MM.1S (cell line): Measurements from ENCODE around the gene FFAR2.

Experiments
- DNase-seq: peaks from one replicate; pipeline ENCODE4 v3.0.0-alpha.2; 2015
- H2AFZ ChIP-seq: fragments of 300-600 bp; sonication (generic); 2 replicates; pipeline ENCODE4 v1.6.0; 2016; ENCODE audit warnings: antibody characterized with exemption, low read length
- H3F3A ChIP-seq: fragments of 300-600 bp; sonication (generic); 2 replicates; pipeline ENCODE4 v1.6.1; 2016; ENCODE audit warnings: mild to moderate bottlenecking, antibody characterized with exemption, low read length, moderate library complexity, mixed read lengths; ENCODE audit not compliant: insufficient read depth
- H3K27ac ChIP-seq: fragments of 300-600 bp; sonication (generic); 2 replicates; pipeline ENCODE4 v1.5.1; 2016; ENCODE audit warnings: mild to moderate bottlenecking, low read length
- H3K27me3 ChIP-seq: fragments of 300-600 bp; sonication (generic); replicated peaks from 2 replicates; pipeline ENCODE4 v1.6.0; 2016; ENCODE audit warnings: low read length; ENCODE audit not compliant: insufficient read depth
- H3K36me3 ChIP-seq: fragments of 300-600 bp; sonication (generic); replicated peaks from 2 replicates; pipeline ENCODE4 v1.6.1; 2016; ENCODE audit warnings: mild to moderate bottlenecking, low read length, mixed read lengths; ENCODE audit not compliant: insufficient read depth
- H3K4me1 ChIP-seq: fragments of 300-600 bp; sonication (generic); 2 replicates; pipeline ENCODE4 v1.6.1; 2016; ENCODE audit warnings: low read length, mixed read lengths
- H3K4me2 ChIP-seq: fragments of 300-600 bp; sonication (generic); 2 replicates; pipeline ENCODE4 v1.6.0; 2016; ENCODE audit warnings: low read depth, low read length
- H3K4me3 ChIP-seq: fragments of 300-600 bp; sonication (generic); 2 replicates; pipeline ENCODE4 v1.5.1; 2016; ENCODE audit warnings: low read length, mixed read lengths
- H3K79me2 ChIP-seq: fragments of 300-600 bp; sonication (generic); 2 replicates; pipeline ENCODE4 v1.6.1; 2016; ENCODE audit warnings: mixed run types, low read length, mixed read lengths
- H3K9ac ChIP-seq: fragments of 300-600 bp; sonication (generic); 2 replicates; pipeline ENCODE4 v1.6.1; 2016; ENCODE audit warnings: low read length, mixed read lengths
- H3K9me2 ChIP-seq: fragments of 300-600 bp; sonication (generic); replicated peaks from 2 replicates; pipeline ENCODE4 v1.6.1; 2016; ENCODE audit warnings: mild to moderate bottlenecking, low read length, mixed read lengths; ENCODE audit not compliant: insufficient read depth
- H3K9me3 ChIP-seq: fragments of 300-600 bp; sonication (generic); replicated peaks from 2 replicates; pipeline ENCODE4 v1.6.1; 2016; ENCODE audit warnings: mild to moderate bottlenecking, low read length, mixed read lengths; ENCODE audit not compliant: insufficient read depth
- H4K20me1 ChIP-seq: fragments of 300-600 bp; sonication (generic); 2 replicates; pipeline ENCODE4 v1.6.1; 2016; ENCODE audit warnings: mild to moderate bottlenecking, low read length, moderate library complexity, mixed read lengths; ENCODE audit not compliant: insufficient read depth
- CTCF ChIP-seq: fragments of 300-600 bp; sonication (generic); IDR thresholded peaks from 2 replicates; pipeline ENCODE4 v1.5.1; 2016; ENCODE audit warnings: antibody characterized with exemption, low read length, mixed read lengths
- EZH2 ChIP-seq: fragments of 300-600 bp; sonication (generic); optimal IDR thresholded peaks from 2 replicates; pipeline ENCODE3; 2017; ENCODE audit warnings: low read depth, mild to moderate bottlenecking, antibody characterized with exemption, low read length, mixed read lengths
- EZH2phosphoT487 ChIP-seq: fragments of 300-600 bp; sonication (generic); IDR thresholded peaks from 2 replicates; pipeline ENCODE4 v1.6.1; 2018; ENCODE audit warnings: antibody characterized with exemption, low read length

FFAR2 gene

GRCh38 chr19:35435896-35436295 is 12.2 kb upstream of the FFAR2 start:
- H3K27ac ChIP-seq: no peak overlapping the region
- H3K4me3 ChIP-seq: no peak overlapping the region
- no peak for DNase-seq

GRCh38 chr19:35436477-35437405 is 11.3 kb upstream of the FFAR2 start:
- Histone ChIP-seq H3F3A (no peaks in the 10 kb centered on the region), H3K36me3 (no peaks in the 10 kb centered on the region), H4K20me1 (no peaks in the 10 kb centered on the region), H3K4me2 (peak overlapping the region; percentile 53; the same call in 1 of the 2 replicates), H3K27ac (no peak overlapping the region), H3K79me2 (no peaks in the 10 kb centered on the region), H3K9me3 (no peaks in the 10 kb centered on the region), H3K4me3 (peak overlapping the region; percentile 15; the same call in 1 of the 2 replicates), H3K27me3 (peaks cover 13% of the 10 kb centered on the region; the same call in 1 of the 2 replicates), H3K9me2 (no peaks in the 10 kb centered on the region), H3K9ac (no peak overlapping the region), H2AFZ (peak overlapping the region; percentile 21), H3K4me1 (peaks cover 18% of the 10 kb centered on the region)
- DNase-seq: no peak
- no peak for TF ChIP-seq CTCF
- no peak for TF ChIP-seq EZH2
- TF ChIP-seq EZH2phosphoT487: no peak

More at GRCh38 chr19:35435896-35436295, 12.2 kb upstream of the FFAR2 start:
- Histone ChIP-seq H3F3A (no peaks in the 10 kb centered on the region), H3K9ac (no peak overlapping the region), H3K4me2 (peak overlapping the region; percentile 53; the same call in 1 of the 2 replicates), H3K36me3 (no peaks in the 10 kb centered on the region), H3K4me1 (peaks cover 21% of the 10 kb centered on the region), H4K20me1 (no peaks in the 10 kb centered on the region), H3K27me3 (peaks cover 13% of the 10 kb centered on the region; the same call in 1 of the 2 replicates), H3K79me2 (no peaks in the 10 kb centered on the region), H3K9me3 (no peaks in the 10 kb centered on the region), H3K9me2 (no peaks in the 10 kb centered on the region), H2AFZ (no peak overlapping the region)
- no peak for TF ChIP-seq EZH2
- TF ChIP-seq CTCF: no peak
- TF ChIP-seq EZH2phosphoT487: no peak

GRCh38 chr19:35437406-35437951 is 10.6 kb upstream of the FFAR2 start:
- Histone ChIP-seq H3F3A (no peaks in the 10 kb centered on the region), H3K27me3 (peaks cover 13% of the 10 kb centered on the region; the same call in 1 of the 2 replicates), H3K27ac (no peak overlapping the region), H3K79me2 (no peaks in the 10 kb centered on the region), H3K4me1 (peaks cover 22% of the 10 kb centered on the region), H3K36me3 (no peaks in the 10 kb centered on the region), H3K4me3 (no peak overlapping the region), H3K9ac (no peak overlapping the region), H3K9me3 (no peaks in the 10 kb centered on the region), H4K20me1 (no peaks in the 10 kb centered on the region), H2AFZ (no peak overlapping the region), H3K9me2 (no peaks in the 10 kb centered on the region), H3K4me2 (no peak overlapping the region)
- no peak for DNase-seq
- TF ChIP-seq CTCF (no peak), EZH2 (no peak), EZH2phosphoT487 (no peak)
